Fibroblast of lung (primary cell): ENCODE data around the gene TPX2.

Experiments used
- EZH2 ChIP-seq: IDR thresholded peaks from 2 replicates; pipeline ENCODE4 v1.5.1; 2012; ENCODE audit warnings: low read length, control low read depth, mild to moderate bottlenecking; ENCODE audit errors: missing control alignments
- TF ChIP-seq, protein P1 (sequence below), 2 donors: IDR thresholded peaks in 1 of 2; conservative IDR thresholded peaks in 1 of 2; 1 replicate in 1 of 2; 2 replicates in 1 of 2; pipeline ENCODE4 v1.5.1; 2011 to 2012; ENCODE audit warnings: low read length in 2 of 2, control low read depth in 1 of 2, inconsistent platforms in 1 of 2, low read depth in 1 of 2, mild to moderate bottlenecking in 1 of 2

DNA sequence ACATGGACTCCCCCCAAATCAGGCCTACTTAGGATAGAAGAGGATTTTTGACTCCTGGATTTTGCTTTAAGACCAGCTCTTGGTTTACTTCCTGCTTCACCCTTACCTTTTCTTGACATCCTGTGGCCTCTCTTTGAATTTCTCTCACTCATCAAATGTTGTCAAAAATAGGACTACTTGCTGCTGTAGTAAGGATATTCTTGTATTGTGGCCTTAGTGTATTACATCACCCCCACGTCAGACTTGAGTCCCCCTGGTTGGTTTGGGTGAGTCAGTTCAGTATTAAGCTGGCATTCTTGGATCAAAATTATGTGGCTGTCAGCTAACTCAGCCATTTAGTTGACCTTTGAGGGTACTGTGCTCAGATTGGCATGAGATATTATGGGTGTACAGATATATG, 1.1 kb downstream of the TPX2 start:
- TF ChIP-seq, protein P1, sequence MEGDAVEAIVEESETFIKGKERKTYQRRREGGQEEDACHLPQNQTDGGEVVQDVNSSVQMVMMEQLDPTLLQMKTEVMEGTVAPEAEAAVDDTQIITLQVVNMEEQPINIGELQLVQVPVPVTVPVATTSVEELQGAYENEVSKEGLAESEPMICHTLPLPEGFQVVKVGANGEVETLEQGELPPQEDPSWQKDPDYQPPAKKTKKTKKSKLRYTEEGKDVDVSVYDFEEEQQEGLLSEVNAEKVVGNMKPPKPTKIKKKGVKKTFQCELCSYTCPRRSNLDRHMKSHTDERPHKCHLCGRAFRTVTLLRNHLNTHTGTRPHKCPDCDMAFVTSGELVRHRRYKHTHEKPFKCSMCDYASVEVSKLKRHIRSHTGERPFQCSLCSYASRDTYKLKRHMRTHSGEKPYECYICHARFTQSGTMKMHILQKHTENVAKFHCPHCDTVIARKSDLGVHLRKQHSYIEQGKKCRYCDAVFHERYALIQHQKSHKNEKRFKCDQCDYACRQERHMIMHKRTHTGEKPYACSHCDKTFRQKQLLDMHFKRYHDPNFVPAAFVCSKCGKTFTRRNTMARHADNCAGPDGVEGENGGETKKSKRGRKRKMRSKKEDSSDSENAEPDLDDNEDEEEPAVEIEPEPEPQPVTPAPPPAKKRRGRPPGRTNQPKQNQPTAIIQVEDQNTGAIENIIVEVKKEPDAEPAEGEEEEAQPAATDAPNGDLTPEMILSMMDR (conservative IDR thresholded peaks at IDR 0.05 in 1 of 2, IDR thresholded peaks at IDR 0.05 in 1 of 2; ENCODE audit: low read depth in 1 of 2, low read length in 2 of 2), result no peak
- no peak for TF ChIP-seq EZH2
